ENCODE data around the gene EPB42. TPM values are rescaled to one million over a fixed set of nuclear protein-coding genes. Genes with fewer than 3 reads are reported as not detected.

Gene EPB42
- polyA plus RNA-seq, 1 of the 3 experiments (the other 2 are of a cell fraction), result not detected

DNA sequence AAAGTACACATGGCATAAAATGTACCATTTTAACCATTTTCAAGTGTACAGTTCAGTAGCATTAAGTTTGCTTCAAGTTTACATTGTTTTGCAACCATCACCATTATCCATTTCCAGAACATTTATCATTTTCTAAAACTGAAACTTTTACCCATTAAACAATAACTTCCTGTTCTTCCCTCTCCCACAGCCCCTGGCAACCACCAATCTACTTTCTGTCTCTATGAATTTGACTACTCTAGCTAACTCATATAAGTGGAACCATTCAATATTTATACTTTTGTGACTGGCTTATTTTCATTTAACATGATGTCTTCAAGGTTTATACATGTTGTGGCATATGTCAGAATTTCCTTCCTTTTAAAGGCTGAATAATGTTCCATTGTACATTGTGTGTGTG lies 67.5 kb downstream of the EPB42 start:
- H3K4me3 ChIP-seq (ENCODE audit: low read depth in 2 of 2, low read length in 1 of 2), result no peak overlapping the region
- peaks cover 0 to 6% of the 10 kb centered on the region in 2 experiments; a peak in 1 of 4 replicates for H3K4me1 ChIP-seq (ENCODE audit: control insufficient read depth in 1 of 2, insufficient read depth in 2 of 2, low read depth in 1 of 2, low read length in 1 of 2)
- DNase-seq, result no peak
- no peak for TF ChIP-seq EP300 (IDR thresholded peaks at IDR 0.05; ENCODE audit: borderline replicate concordance in 1 of 2, low read depth in 1 of 2, low read length in 1 of 2)
- no peak for TF ChIP-seq JUND (IDR thresholded peaks at IDR 0.05)
- no peak overlapping the region for H3K27ac ChIP-seq (ENCODE audit: low read depth in 2 of 2, low read length in 1 of 2)
- no peak overlapping the region for H3K9ac ChIP-seq
- CTCF ChIA-PET, result no interaction called here
- H3K36me3 ChIP-seq (replicated peaks in 1 of 2; ENCODE audit: control insufficient read depth in 1 of 2, insufficient read depth in 2 of 2, low read length in 1 of 2), result peaks cover 62 to 65% of the 10 kb centered on the region in 2 experiments
- H3K79me2 ChIP-seq (ENCODE audit: insufficient read depth), result no peaks in the 10 kb centered on the region
- H2AFZ ChIP-seq (ENCODE audit: low read depth), result no peak overlapping the region
- H3K9me2 ChIP-seq, result no peaks in the 10 kb centered on the region
- H3K9me3 ChIP-seq, result no peaks in the 10 kb centered on the region
- POLR2A ChIA-PET, result no interaction called here
- no peaks in the 10 kb centered on the region for H4K20me1 ChIP-seq (ENCODE audit: insufficient read depth)
- H3K4me2 ChIP-seq, result no peak overlapping the region
- H3K27me3 ChIP-seq (ENCODE audit: insufficient read depth), result no peaks in the 10 kb centered on the region
- H3F3A ChIP-seq (replicated peaks; ENCODE audit: insufficient read depth), result peaks cover 27% of the 10 kb centered on the region

DNA sequence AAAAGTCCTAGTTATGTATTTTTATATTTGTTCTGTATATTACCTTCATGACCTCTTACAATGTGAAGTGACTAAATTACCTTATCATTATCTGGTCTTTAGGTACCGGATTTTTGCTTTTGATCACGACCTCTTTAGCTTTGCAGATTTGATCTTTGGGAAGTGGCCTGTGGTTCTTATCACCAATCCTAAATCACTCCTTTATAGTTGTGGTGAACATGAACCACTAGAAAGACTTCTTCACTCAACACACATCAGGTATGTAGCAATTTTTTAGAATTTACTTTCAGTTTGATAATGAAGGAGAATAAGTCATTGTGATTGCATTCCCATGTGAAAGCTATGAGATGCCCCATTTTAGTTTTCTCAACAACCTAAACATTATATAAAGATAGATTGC lies 69.1 kb downstream of the EPB42 start:
- Histone ChIP-seq H3K27ac (ENCODE audit: low read depth in 2 of 2, low read length in 1 of 2) (no peak overlapping the region), H3K9me2 (no peaks in the 10 kb centered on the region), H3K4me1 (ENCODE audit: control insufficient read depth in 1 of 2, insufficient read depth in 2 of 2, low read depth in 1 of 2, low read length in 1 of 2) (peaks cover 0 to 6% of the 10 kb centered on the region in 2 experiments; a peak in 1 of 4 replicates), H4K20me1 (ENCODE audit: insufficient read depth) (no peaks in the 10 kb centered on the region), H3K27me3 (ENCODE audit: insufficient read depth) (no peaks in the 10 kb centered on the region), H3K4me3 (ENCODE audit: low read depth in 2 of 2, low read length in 1 of 2) (no peak overlapping the region), H3K79me2 (ENCODE audit: insufficient read depth) (no peaks in the 10 kb centered on the region), H3F3A (replicated peaks; ENCODE audit: insufficient read depth) (peaks cover 33% of the 10 kb centered on the region), H3K9ac (no peak overlapping the region), H3K4me2 (no peak overlapping the region), H3K36me3 (replicated peaks in 1 of 2; ENCODE audit: control insufficient read depth in 1 of 2, insufficient read depth in 2 of 2, low read length in 1 of 2) (peaks cover 53 to 59% of the 10 kb centered on the region in 2 experiments), H2AFZ (ENCODE audit: low read depth) (no peak overlapping the region), H3K9me3 (no peaks in the 10 kb centered on the region)
- ChIA-PET CTCF (interaction anchor here (1.0 kb wide), 1 partner anchor 134 kb away, joined by 3 read pairs; no protein-coding TSS in a partner anchor), POLR2A (no interaction called here)
- DNase-seq, result no peak
- 98% methylated on average over 2 of the region's 2 CpGs for WGBS (ENCODE audit: low lambda C conversion rate)
- TF ChIP-seq NFIC (IDR thresholded peaks at IDR 0.05; ENCODE audit: borderline replicate concordance), result no peak
- TF ChIP-seq YY1 (IDR thresholded peaks at IDR 0.05; ENCODE audit: low read depth), result no peak
- no peak for TF ChIP-seq GATA2 (CRISPR knock-in tag; IDR thresholded peaks at IDR 0.05)
- no peak for TF ChIP-seq SMC3 (IDR thresholded peaks at IDR 0.05; ENCODE audit: low read depth, low read length)
- TF ChIP-seq POLR2AphosphoS5 (IDR thresholded peaks at IDR 0.05; ENCODE audit: low read depth, low read length), result no peak
- TF ChIP-seq, protein P1, sequence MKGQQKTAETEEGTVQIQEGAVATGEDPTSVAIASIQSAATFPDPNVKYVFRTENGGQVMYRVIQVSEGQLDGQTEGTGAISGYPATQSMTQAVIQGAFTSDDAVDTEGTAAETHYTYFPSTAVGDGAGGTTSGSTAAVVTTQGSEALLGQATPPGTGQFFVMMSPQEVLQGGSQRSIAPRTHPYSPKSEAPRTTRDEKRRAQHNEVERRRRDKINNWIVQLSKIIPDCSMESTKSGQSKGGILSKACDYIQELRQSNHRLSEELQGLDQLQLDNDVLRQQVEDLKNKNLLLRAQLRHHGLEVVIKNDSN (IDR thresholded peaks at IDR 0.05; ENCODE audit: borderline replicate concordance, low read depth), result no peak
- no peak for TF ChIP-seq ELF1 (IDR thresholded peaks at IDR 0.05)
- TF ChIP-seq, protein P2, sequence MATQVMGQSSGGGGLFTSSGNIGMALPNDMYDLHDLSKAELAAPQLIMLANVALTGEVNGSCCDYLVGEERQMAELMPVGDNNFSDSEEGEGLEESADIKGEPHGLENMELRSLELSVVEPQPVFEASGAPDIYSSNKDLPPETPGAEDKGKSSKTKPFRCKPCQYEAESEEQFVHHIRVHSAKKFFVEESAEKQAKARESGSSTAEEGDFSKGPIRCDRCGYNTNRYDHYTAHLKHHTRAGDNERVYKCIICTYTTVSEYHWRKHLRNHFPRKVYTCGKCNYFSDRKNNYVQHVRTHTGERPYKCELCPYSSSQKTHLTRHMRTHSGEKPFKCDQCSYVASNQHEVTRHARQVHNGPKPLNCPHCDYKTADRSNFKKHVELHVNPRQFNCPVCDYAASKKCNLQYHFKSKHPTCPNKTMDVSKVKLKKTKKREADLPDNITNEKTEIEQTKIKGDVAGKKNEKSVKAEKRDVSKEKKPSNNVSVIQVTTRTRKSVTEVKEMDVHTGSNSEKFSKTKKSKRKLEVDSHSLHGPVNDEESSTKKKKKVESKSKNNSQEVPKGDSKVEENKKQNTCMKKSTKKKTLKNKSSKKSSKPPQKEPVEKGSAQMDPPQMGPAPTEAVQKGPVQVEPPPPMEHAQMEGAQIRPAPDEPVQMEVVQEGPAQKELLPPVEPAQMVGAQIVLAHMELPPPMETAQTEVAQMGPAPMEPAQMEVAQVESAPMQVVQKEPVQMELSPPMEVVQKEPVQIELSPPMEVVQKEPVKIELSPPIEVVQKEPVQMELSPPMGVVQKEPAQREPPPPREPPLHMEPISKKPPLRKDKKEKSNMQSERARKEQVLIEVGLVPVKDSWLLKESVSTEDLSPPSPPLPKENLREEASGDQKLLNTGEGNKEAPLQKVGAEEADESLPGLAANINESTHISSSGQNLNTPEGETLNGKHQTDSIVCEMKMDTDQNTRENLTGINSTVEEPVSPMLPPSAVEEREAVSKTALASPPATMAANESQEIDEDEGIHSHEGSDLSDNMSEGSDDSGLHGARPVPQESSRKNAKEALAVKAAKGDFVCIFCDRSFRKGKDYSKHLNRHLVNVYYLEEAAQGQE (IDR thresholded peaks at IDR 0.05; ENCODE audit: low read depth, low read length), result no peak
- TF ChIP-seq FOSL2 (IDR thresholded peaks at IDR 0.05; ENCODE audit: borderline replicate concordance, low read depth), result no peak
- TF ChIP-seq, protein P3, sequence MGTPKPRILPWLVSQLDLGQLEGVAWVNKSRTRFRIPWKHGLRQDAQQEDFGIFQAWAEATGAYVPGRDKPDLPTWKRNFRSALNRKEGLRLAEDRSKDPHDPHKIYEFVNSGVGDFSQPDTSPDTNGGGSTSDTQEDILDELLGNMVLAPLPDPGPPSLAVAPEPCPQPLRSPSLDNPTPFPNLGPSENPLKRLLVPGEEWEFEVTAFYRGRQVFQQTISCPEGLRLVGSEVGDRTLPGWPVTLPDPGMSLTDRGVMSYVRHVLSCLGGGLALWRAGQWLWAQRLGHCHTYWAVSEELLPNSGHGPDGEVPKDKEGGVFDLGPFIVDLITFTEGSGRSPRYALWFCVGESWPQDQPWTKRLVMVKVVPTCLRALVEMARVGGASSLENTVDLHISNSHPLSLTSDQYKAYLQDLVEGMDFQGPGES (IDR thresholded peaks at IDR 0.05; ENCODE audit: low read depth, low read length), result no peak
- TF ChIP-seq, protein P4, sequence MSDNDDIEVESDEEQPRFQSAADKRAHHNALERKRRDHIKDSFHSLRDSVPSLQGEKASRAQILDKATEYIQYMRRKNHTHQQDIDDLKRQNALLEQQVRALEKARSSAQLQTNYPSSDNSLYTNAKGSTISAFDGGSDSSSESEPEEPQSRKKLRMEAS (IDR thresholded peaks at IDR 0.05; ENCODE audit: low read depth), result no peak
- TF ChIP-seq CHD2 (IDR thresholded peaks at IDR 0.05; ENCODE audit: low read length, partially characterized antibody), result no peak
- TF ChIP-seq, protein P5, sequence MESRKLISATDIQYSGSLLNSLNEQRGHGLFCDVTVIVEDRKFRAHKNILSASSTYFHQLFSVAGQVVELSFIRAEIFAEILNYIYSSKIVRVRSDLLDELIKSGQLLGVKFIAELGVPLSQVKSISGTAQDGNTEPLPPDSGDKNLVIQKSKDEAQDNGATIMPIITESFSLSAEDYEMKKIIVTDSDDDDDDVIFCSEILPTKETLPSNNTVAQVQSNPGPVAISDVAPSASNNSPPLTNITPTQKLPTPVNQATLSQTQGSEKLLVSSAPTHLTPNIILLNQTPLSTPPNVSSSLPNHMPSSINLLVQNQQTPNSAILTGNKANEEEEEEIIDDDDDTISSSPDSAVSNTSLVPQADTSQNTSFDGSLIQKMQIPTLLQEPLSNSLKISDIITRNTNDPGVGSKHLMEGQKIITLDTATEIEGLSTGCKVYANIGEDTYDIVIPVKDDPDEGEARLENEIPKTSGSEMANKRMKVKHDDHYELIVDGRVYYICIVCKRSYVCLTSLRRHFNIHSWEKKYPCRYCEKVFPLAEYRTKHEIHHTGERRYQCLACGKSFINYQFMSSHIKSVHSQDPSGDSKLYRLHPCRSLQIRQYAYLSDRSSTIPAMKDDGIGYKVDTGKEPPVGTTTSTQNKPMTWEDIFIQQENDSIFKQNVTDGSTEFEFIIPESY (IDR thresholded peaks at IDR 0.05; ENCODE audit: borderline replicate concordance, low read depth), result no peak
